CD14-positive monocyte (primary cell): ENCODE results near the gene GOLGA2. TPM values are rescaled to one million over a fixed set of nuclear protein-coding genes. Genes with fewer than 3 reads are reported as not detected.
A peak's percentile ranks its signal among the peaks of the same experiment; 100 is the strongest.

Experiments
- DNase-seq, 3 donors: peaks; one replicate each; pipeline ENCODE4 v3.0.0-alpha.2; 2011 to 2022
- H2AFZ ChIP-seq: 2 replicates; pipeline ENCODE4 v1.6.0; 2012; ENCODE audit warnings: mild to moderate bottlenecking, low read depth, low read length, inconsistent platforms; ENCODE audit not compliant: insufficient read depth, poor library complexity, severe bottlenecking
- H3K27ac ChIP-seq, 2 donors: 1 replicate in 1 of 2; 2 replicates in 1 of 2; pipeline ENCODE4 v1.5.1; 2012 to 2013; ENCODE audit warnings: low read length in 2 of 2, control low read depth in 1 of 2, inconsistent platforms in 1 of 2, low read depth in 1 of 2, mild to moderate bottlenecking in 1 of 2
- H3K27me3 ChIP-seq, 2 donors: one replicate each; pipeline versions ENCODE4 v1.6.0 to v1.6.1; 2011 to 2013; ENCODE audit warnings: low read length in 2 of 2; ENCODE audit not compliant: control insufficient read depth in 2 of 2, insufficient read depth in 2 of 2
- H3K36me3 ChIP-seq, 2 donors: replicated peaks in 1 of 2; 1 replicate in 1 of 2; 2 replicates in 1 of 2; pipeline versions ENCODE4 v1.5.1 to v1.6.1; 2012 to 2013; ENCODE audit warnings: low read length in 2 of 2, control low read depth in 1 of 2, inconsistent platforms in 1 of 2, mild to moderate bottlenecking in 1 of 2; ENCODE audit not compliant: insufficient read depth in 2 of 2, control insufficient read depth in 1 of 2
- H3K4me1 ChIP-seq, 2 donors: 1 replicate in 1 of 2; 2 replicates in 1 of 2; pipeline versions ENCODE4 v1.5.1 to v1.6.1; 2012 to 2013; ENCODE audit warnings: low read length in 2 of 2, control low read depth in 1 of 2, inconsistent platforms in 1 of 2, mild to moderate bottlenecking in 1 of 2, moderate library complexity in 1 of 2; ENCODE audit not compliant: insufficient read depth in 2 of 2, control insufficient read depth in 1 of 2
- H3K4me2 ChIP-seq: replicated peaks from 2 replicates; pipeline ENCODE3; 2012; ENCODE audit warnings: low read length, moderate library complexity, mild to moderate bottlenecking; ENCODE audit not compliant: poor library complexity, severe bottlenecking; ENCODE audit errors: extremely low read depth
- H3K4me3 ChIP-seq, 3 experiments: fragments of 200-600 bp in 1 of 3; sonication (generic) in 1 of 3; replicated peaks in 1 of 3; 1 replicate in 2 of 3; 2 replicates in 1 of 3; pipeline ENCODE4 v1.5.1; 2011 to 2013; ENCODE audit warnings: low read length in 3 of 3, mild to moderate bottlenecking in 3 of 3, control low read depth in 2 of 3, low read depth in 2 of 3, inconsistent platforms in 1 of 3, moderate library complexity in 1 of 3
- H3K79me2 ChIP-seq: 2 replicates; pipeline ENCODE4 v1.6.0; 2012; ENCODE audit warnings: mild to moderate bottlenecking, control low read depth, inconsistent platforms, low read length, moderate library complexity; ENCODE audit not compliant: insufficient read depth
- H3K9ac ChIP-seq: 2 replicates; pipeline ENCODE4 v1.6.0; 2017; ENCODE audit warnings: low read length, mild to moderate bottlenecking; ENCODE audit not compliant: insufficient read depth, poor library complexity, severe bottlenecking
- H3K9me3 ChIP-seq, 2 donors: replicated peaks in 1 of 2; 1 replicate in 1 of 2; 2 replicates in 1 of 2; pipeline versions ENCODE4 v1.5.1 to v1.6.1; 2012 to 2013; ENCODE audit warnings: low read length in 2 of 2, control low read depth in 1 of 2; ENCODE audit not compliant: control insufficient read depth in 1 of 2, insufficient read depth in 1 of 2
- H4K20me1 ChIP-seq: 2 replicates; pipeline ENCODE4 v1.6.0; 2012; ENCODE audit warnings: mild to moderate bottlenecking, low read length, control low read depth, moderate library complexity; ENCODE audit not compliant: insufficient read depth
- H3K27ac Mint-ChIP-seq, 7 donors: one replicate each; pipeline ENCODE4 v1.8.0; 2020; ENCODE audit warnings: mild to moderate bottlenecking in 7 of 7, mixed read lengths in 7 of 7, moderate library complexity in 6 of 7, inconsistent platforms in 2 of 7
- H3K27me3 Mint-ChIP-seq, 3 donors: one replicate each; pipeline ENCODE4 v1.8.0; 2021 to 2022; ENCODE audit warnings: low read depth in 3 of 3, mild to moderate bottlenecking in 3 of 3, mixed read lengths in 3 of 3, moderate library complexity in 3 of 3, inconsistent platforms in 1 of 3
- H3K36me3 Mint-ChIP-seq, 2 donors: one replicate each; pipeline ENCODE4 v1.8.0; 2020; ENCODE audit warnings: mixed read lengths in 2 of 2, inconsistent platforms in 1 of 2, mild to moderate bottlenecking in 1 of 2
- H3K4me1 Mint-ChIP-seq: one replicate; pipeline ENCODE4 v1.8.0; 2020; ENCODE audit warnings: mild to moderate bottlenecking, mixed read lengths
- H3K4me3 Mint-ChIP-seq, 2 donors: one replicate each; pipeline ENCODE4 v1.8.0; 2020; ENCODE audit warnings: mild to moderate bottlenecking in 2 of 2, mixed read lengths in 2 of 2, moderate library complexity in 1 of 2
- H3K9me3 Mint-ChIP-seq, 7 donors: one replicate each; pipeline ENCODE4 v1.8.0; 2020 to 2022; ENCODE audit warnings: mixed read lengths in 7 of 7, mild to moderate bottlenecking in 6 of 7, moderate library complexity in 6 of 7, inconsistent platforms in 2 of 7
- WGBS: methylation state at CpG from one replicate; pipeline ENCODE4 v1.1.5; 2013; ENCODE audit warnings: missing lambda C conversion rate; ENCODE audit not compliant: insufficient coverage; 5-methylcytosine and 5-hydroxymethylcytosine counted together
- intact Hi-C, 2 donors: fragments of 100-400 bp; cut with micrococcal nuclease; formaldehyde crosslinking; loops; one replicate each; pipeline versions ENCODE4 v1.15.0 to v1.15.1; 2023
- polyA plus RNA-seq, 3 donors: library from polyadenylated mRNA; depleted of rRNA in 1 of 3; unstranded in 2 of 3; stranded (reverse) in 1 of 3; fragments of 300-500 nt in 2 of 3; fragments of >200 nt in 1 of 3; fragmentation: Illumina TruSeq in 2 of 3; gene quantifications; 1 replicate in 2 of 3; 2 replicates in 1 of 3; pipeline ENCODE4 v1.2.3, GENCODE V29; 2012 to 2021
- TF ChIP-seq, protein P1 (sequence below): fragments of 200-600 bp; IDR thresholded peaks from one replicate; pipeline ENCODE4 v1.8.0; 2022; ENCODE audit warnings: antibody characterized with exemption, mild to moderate bottlenecking

Gene GOLGA2
- polyA plus RNA-seq, 3 donors, result 2.9 to 34.2 (median 4.6) TPM

DNA sequence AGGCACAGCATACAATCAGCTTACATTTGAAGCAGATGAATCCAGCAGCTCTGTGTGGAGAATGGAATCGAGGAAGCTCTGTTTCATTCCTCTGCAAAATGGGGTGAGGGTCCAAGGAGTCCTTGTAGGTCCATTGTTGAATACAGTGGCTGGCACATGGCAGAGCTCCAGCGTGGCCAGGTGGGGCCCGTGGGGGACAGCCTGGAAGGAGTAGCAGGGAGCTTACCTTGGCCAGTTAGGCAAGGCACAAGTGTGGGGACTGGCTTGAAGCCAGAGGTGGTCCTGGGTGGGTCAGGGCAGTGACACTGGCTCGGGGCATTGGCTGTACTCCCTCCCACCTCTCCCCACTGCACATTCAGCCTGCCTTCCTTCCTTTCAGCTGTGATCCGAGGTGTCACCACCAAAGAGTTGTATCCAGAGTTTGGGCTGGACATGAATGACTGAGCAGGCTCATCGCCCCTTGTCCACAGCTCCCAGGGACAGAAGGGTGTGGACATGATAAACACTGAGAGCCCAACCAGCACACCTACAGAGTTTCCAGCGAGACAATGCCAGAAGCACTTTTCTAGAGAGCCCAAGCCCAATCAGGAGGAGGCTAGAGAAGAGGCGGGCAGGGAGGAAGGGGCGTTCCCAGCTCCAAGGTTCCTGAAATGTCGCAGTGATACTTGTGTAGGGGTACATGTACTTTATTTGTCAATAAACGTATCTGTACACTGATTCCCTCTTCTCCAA lies 12.6 kb upstream of the GOLGA2 start:
- Histone ChIP-seq H3K4me2 (no peak overlapping the region), H4K20me1 (no peaks in the 10 kb centered on the region), H2AFZ (no peak overlapping the region), H3K9me3 (no peaks in the 10 kb centered on the region), H3K27ac (no peak overlapping the region), H3K36me3 (peaks cover 13 to 19% of the 10 kb centered on the region in 2 donors), H3K9ac (no peak overlapping the region), H3K79me2 (no peaks in the 10 kb centered on the region), H3K4me1 (no peaks in the 10 kb centered on the region), H3K4me3 (no peak overlapping the region), H3K27me3 (no peaks in the 10 kb centered on the region)
- Mint-ChIP-seq H3K4me3 (no peak overlapping the region), H3K4me1 (no peaks in the 10 kb centered on the region), H3K27me3 (no peaks in the 10 kb centered on the region), H3K27ac (peak overlapping the region in 2 of 7 donors; percentile 37 to 42), H3K9me3 (no peaks in the 10 kb centered on the region), H3K36me3 (peaks cover 15 to 33% of the 10 kb centered on the region in 2 donors)
- DNase-seq, result no peak
- intact Hi-C loops, result no loop called here
- TF ChIP-seq, protein P1, sequence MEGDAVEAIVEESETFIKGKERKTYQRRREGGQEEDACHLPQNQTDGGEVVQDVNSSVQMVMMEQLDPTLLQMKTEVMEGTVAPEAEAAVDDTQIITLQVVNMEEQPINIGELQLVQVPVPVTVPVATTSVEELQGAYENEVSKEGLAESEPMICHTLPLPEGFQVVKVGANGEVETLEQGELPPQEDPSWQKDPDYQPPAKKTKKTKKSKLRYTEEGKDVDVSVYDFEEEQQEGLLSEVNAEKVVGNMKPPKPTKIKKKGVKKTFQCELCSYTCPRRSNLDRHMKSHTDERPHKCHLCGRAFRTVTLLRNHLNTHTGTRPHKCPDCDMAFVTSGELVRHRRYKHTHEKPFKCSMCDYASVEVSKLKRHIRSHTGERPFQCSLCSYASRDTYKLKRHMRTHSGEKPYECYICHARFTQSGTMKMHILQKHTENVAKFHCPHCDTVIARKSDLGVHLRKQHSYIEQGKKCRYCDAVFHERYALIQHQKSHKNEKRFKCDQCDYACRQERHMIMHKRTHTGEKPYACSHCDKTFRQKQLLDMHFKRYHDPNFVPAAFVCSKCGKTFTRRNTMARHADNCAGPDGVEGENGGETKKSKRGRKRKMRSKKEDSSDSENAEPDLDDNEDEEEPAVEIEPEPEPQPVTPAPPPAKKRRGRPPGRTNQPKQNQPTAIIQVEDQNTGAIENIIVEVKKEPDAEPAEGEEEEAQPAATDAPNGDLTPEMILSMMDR, result no peak
- WGBS, result 100% methylated on average over 3 of the region's 11 CpGs

DNA sequence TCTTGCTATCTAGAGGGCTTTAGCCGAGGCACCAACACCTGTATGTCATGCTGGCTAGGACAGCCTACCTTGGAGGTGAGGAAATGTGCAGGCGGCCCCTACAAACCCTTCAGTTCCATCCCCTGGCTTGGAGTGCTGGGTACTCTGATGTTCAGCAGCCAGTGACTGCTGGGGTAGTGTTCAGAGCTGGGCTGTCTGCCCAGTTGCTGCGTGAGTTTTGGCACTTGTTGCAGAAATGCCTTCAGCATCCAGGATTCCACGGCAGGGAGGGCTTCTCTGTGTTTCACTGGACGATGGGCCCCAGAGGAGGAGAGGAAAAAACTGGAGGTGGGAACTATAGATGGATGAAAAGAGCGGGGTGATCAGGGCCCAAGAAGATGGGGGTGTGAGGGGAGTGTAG lies 10.6 kb upstream of the GOLGA2 start:
- Histone ChIP-seq H2AFZ (no peak overlapping the region), H3K27ac (no peak overlapping the region), H3K9ac (no peak overlapping the region), H3K27me3 (no peaks in the 10 kb centered on the region), H3K4me2 (no peak overlapping the region), H3K36me3 (peaks cover 13 to 19% of the 10 kb centered on the region in 2 donors), H4K20me1 (no peaks in the 10 kb centered on the region), H3K4me1 (no peaks in the 10 kb centered on the region), H3K9me3 (no peaks in the 10 kb centered on the region), H3K4me3 (no peak overlapping the region), H3K79me2 (no peaks in the 10 kb centered on the region)
- Mint-ChIP-seq H3K36me3 (peaks cover 15 to 33% of the 10 kb centered on the region in 2 donors), H3K4me3 (no peak overlapping the region), H3K27ac (peak overlapping the region in 1 of 7 donors; percentile 63), H3K4me1 (no peaks in the 10 kb centered on the region), H3K27me3 (no peaks in the 10 kb centered on the region), H3K9me3 (no peaks in the 10 kb centered on the region)
- TF ChIP-seq, protein P1, result no peak
- WGBS, result 100% methylated on average over 4 of the region's 6 CpGs
- intact Hi-C loops, result no loop called here
- DNase-seq, result no peak
